MM.1S (cell line): ENCODE results near the gene AATK.

Source experiments
- EZH2 ChIP-seq: fragments of 300-600 bp; sonication (generic); optimal IDR thresholded peaks from 2 replicates; pipeline ENCODE3; 2017; ENCODE audit warnings: low read depth, mild to moderate bottlenecking, antibody characterized with exemption, low read length, mixed read lengths
- TF ChIP-seq, protein P1 (sequence below): fragments of 300-600 bp; sonication (generic); IDR thresholded peaks from 2 replicates; pipeline ENCODE4 v1.5.1; 2016; ENCODE audit warnings: antibody characterized with exemption, low read length, mixed read lengths

DNA sequence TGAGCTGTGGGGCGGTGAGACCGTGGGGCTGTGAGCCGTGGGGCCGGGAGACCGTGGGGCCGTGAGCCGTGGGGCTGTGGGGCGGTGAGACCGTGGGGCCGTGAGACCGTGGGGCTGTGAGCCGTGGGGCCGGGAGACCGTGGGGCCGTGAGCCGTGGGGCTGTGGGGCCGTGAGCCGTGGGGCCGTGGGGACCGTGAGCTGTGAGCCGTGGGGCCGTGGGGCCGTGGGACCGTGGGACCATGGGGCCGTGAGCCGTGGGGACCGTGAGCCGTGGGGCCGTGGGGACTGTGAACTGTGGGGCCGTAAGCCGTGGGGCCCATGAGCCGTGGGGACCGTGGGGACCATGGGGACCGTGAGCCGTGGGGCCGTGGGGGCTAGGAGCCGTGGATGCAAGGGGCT lies 25.3 kb downstream of the AATK start:
- TF ChIP-seq, protein P1, sequence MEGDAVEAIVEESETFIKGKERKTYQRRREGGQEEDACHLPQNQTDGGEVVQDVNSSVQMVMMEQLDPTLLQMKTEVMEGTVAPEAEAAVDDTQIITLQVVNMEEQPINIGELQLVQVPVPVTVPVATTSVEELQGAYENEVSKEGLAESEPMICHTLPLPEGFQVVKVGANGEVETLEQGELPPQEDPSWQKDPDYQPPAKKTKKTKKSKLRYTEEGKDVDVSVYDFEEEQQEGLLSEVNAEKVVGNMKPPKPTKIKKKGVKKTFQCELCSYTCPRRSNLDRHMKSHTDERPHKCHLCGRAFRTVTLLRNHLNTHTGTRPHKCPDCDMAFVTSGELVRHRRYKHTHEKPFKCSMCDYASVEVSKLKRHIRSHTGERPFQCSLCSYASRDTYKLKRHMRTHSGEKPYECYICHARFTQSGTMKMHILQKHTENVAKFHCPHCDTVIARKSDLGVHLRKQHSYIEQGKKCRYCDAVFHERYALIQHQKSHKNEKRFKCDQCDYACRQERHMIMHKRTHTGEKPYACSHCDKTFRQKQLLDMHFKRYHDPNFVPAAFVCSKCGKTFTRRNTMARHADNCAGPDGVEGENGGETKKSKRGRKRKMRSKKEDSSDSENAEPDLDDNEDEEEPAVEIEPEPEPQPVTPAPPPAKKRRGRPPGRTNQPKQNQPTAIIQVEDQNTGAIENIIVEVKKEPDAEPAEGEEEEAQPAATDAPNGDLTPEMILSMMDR: no peak
- no peak for TF ChIP-seq EZH2
